Sciatic nerve (tissue), 2 donors: ENCODE measurements around the gene PAGE4. TPM values are rescaled to one million over a fixed set of nuclear protein-coding genes. Genes with fewer than 3 reads are reported as not detected.

Experiments used
- ATAC-seq: fragments of 200-7000 bp; cut with Tn5 transposase; one replicate; pipeline ENCODE4 v1.9.1; 2020; ENCODE audit warnings: mild to moderate bottlenecking, moderate library complexity
- DNase-seq: peaks from one replicate; pipeline ENCODE4 v3.0.0-alpha.2; 2020; ENCODE audit warnings: low spot score
- intact Hi-C: fragments of 100-400 bp; cut with DNase I; formaldehyde crosslinking; loops from one replicate; pipeline ENCODE4 v1.14.2; 2022
- total RNA-seq: library from RNA; stranded (reverse); fragmentation: NEBNext Ultra II Directional; extraction: Animal tissue kit (Norgen Biotek cat#: 25700); gene quantifications from one replicate; pipeline ENCODE4 v1.2.1, GENCODE V29; 2021
- donor health status: DM: no; HTN: no; CAD: no.
- donor health status: DM: no; HTN: no; CAD: no.

Gene PAGE4
- total RNA-seq = not detected

GRCh38 chrX:49829016-49829415 lies at the start of gene PAGE4:
Gene PAGE4, plus strand, starts transcription at chrX:49829303. Its CDS starts 1,126 bp downstream, at chrX:49830429.
- intact Hi-C loops = no loop called here
- ATAC-seq = no peak
- DNase-seq = no peak

- intact Hi-C loops = no loop called here
- DNase-seq (no peak), ATAC-seq (no peak)
Observed at GRCh38 chrX:49784747-49785280, 44.3 kb upstream of the PAGE4 start.

GRCh38 chrX:49792376-49792775 lies 36.7 kb upstream of the PAGE4 start:
- intact Hi-C loops = no loop called here
- ATAC-seq (no peak), DNase-seq (no peak)

- DNase-seq (no peak), ATAC-seq (no peak)
- intact Hi-C loops = no loop called here
Observed at GRCh38 chrX:49793686-49794085, 35.4 kb upstream of the PAGE4 start.

- DNase-seq (no peak), ATAC-seq (no peak)
- intact Hi-C loops = no loop called here
Observed at GRCh38 chrX:49799828-49800227, 29.3 kb upstream of the PAGE4 start.

- ATAC-seq (no peak), DNase-seq (no peak)
- intact Hi-C loops = no loop called here
Observed at GRCh38 chrX:49809891-49810632, 19.0 kb upstream of the PAGE4 start.

- ATAC-seq = no peak
- intact Hi-C loops = no loop called here
- DNase-seq = no peak
Observed at GRCh38 chrX:49812177-49812576, 16.9 kb upstream of the PAGE4 start.

GRCh38 chrX:49816435-49816834 lies 12.7 kb upstream of the PAGE4 start:
- ATAC-seq (no peak), DNase-seq (no peak)
- intact Hi-C loops = no loop called here

- ATAC-seq (peak; percentile 52), DNase-seq (no peak)
- intact Hi-C loops = no loop called here
Observed at GRCh38 chrX:49838374-49838773, 9.3 kb downstream of the PAGE4 start.

- intact Hi-C loops = no loop called here
- ATAC-seq = peak; percentile 52
- DNase-seq = peak; percentile 60
Observed at GRCh38 chrX:49840679-49841078, 11.6 kb downstream of the PAGE4 start.

- no peak for DNase-seq
- intact Hi-C loops = no loop called here
- ATAC-seq = no peak
Observed at GRCh38 chrX:49842621-49843020, 13.5 kb downstream of the PAGE4 start.

- intact Hi-C loops = no loop called here
- ATAC-seq (no peak), DNase-seq (no peak)
Observed at GRCh38 chrX:49844611-49845010, 15.5 kb downstream of the PAGE4 start.

GRCh38 chrX:49845701-49846403 lies 16.7 kb downstream of the PAGE4 start:
- intact Hi-C loops = no loop called here
- DNase-seq (no peak), ATAC-seq (no peak)

GRCh38 chrX:49846522-49846921 lies 17.4 kb downstream of the PAGE4 start:
- intact Hi-C loops = no loop called here
- no peak for DNase-seq
- ATAC-seq = no peak

- intact Hi-C loops = no loop called here
- ATAC-seq = no peak
- no peak for DNase-seq
Observed at GRCh38 chrX:49848275-49848674, 19.2 kb downstream of the PAGE4 start.

GRCh38 chrX:49850028-49850427 lies 20.9 kb downstream of the PAGE4 start:
- intact Hi-C loops = no loop called here
- ATAC-seq = no peak
- no peak for DNase-seq

GRCh38 chrX:49853661-49854060 lies 24.6 kb downstream of the PAGE4 start:
- no peak for DNase-seq
- intact Hi-C loops = no loop called here
- ATAC-seq = no peak

- intact Hi-C loops = no loop called here
- ATAC-seq (no peak), DNase-seq (no peak)
Observed at GRCh38 chrX:49856819-49857218, 27.7 kb downstream of the PAGE4 start.

GRCh38 chrX:49858341-49858740 lies 29.2 kb downstream of the PAGE4 start:
- no peak for DNase-seq
- intact Hi-C loops = no loop called here
- no peak for ATAC-seq

GRCh38 chrX:49859491-49859890 lies 30.4 kb downstream of the PAGE4 start:
- no peak for ATAC-seq
- intact Hi-C loops = no loop called here
- DNase-seq = no peak
